HG03108 (cell line): ENCODE results near the gene TPI1.

Experiments
- ATAC-seq: cut with Tn5 transposase; IDR thresholded peaks from one replicate; pipeline ENCODE4 v1.9.1; 2021; ENCODE audit warnings: moderate library complexity; ENCODE audit not compliant: unreplicated experiment

Gene TPI1

DNA sequence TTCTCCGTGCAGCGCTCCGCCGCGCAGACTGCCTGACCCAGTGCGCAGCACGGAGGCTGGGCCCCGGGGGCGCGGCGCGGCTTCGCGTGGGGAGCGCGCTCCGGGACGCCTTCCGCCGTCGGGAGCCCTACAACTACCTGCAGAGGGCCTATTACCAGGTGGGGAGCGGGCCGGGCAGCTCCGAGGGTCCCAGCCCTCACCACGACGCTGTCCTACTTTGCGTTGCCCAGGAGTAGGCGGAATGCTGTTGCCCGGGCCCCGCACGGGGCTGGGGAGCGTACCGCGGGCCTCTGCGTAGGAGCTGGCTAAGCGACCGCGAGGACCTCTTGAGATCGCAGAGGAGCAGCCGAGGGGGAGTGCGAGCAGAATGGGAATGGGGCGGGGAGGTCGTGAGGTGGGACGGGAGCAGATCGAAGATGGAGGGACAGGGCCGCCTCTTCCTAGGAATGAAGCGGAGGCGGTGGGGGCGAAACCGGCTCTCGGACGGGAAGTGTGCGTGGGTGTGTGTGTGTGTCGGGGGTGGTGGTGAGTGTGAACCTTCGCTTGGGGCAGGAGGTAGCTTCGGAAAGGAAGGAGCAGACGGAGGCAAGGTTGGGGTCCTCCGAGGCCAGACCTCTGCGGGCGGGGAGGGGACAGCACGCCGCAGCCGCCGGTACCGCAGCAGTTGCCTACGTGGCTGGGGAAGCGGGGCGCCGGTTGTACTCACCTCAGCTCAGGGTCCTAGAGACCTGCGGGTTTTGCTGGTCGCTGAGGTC, 38.4 kb upstream of the TPI1 start:
- ATAC-seq: no peak

- ATAC-seq: no peak
These were observed 37.7 kb upstream of the TPI1 start for GRCh38 chr12:6829536-6830220.

- ATAC-seq: no peak
These were observed 36.9 kb upstream of the TPI1 start for GRCh38 chr12:6830286-6830890.

- ATAC-seq: no peak
These were observed 36.3 kb upstream of the TPI1 start for GRCh38 chr12:6830999-6831398.

DNA sequence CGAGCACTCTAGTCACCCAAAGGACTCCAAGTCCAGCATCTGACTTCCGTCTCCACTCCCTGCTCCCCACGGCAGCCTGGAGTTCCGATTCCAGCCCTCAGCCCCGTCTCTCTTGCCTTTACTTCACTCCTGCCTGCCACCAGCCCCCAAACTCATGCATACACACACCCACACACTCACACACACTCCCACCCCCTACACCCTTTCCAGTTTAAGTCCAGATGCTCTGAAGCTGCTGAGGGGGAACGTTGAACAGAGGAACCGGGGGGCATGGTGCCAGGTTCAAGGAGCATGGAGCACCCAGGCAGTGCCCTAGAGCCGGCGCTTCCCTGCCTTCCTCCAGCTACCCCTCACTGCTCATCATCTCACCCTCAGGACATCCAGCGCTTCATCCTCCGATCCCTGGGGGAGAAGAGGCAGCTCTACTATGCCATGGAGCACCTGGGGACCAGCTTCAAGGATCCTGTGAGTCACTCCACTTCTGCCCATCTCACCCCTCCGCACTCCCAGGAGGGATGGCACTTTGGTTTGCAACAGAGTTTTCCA, 35.8 kb upstream of the TPI1 start:
- no peak for ATAC-seq

GRCh38 chr12:6832125-6832524, 35.2 kb upstream of the TPI1 start:
- no peak for ATAC-seq

GRCh38 chr12:6833189-6833890, 34.0 kb upstream of the TPI1 start:
- no peak for ATAC-seq

GRCh38 chr12:6834254-6834653, 33.1 kb upstream of the TPI1 start:
- no peak for ATAC-seq

DNA sequence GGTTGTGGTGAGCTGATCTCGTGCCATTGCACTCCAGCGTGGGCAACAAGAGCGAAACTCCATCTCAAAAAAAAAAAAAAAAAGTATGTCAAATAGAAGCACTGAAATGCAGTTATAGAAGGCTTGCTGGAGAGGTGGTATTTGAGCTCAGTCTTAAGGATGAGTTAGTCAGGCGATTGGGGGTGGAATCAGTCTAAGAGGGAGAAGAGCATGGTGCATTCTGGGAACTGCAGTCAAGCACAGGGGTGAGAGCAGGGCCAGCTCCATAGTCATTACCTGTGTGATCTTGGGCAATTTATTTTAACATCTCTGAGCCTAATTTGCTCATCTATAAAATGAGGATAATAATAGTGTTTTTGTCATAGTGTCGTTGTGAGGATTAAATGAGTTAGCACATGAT, 32.5 kb upstream of the TPI1 start:
- no peak for ATAC-seq

GRCh38 chr12:6836851-6837250, 30.5 kb upstream of the TPI1 start:
- no peak for ATAC-seq

- ATAC-seq: no peak
These were observed 29.8 kb upstream of the TPI1 start for GRCh38 chr12:6837370-6838060.

GRCh38 chr12:6838854-6839253, 28.5 kb upstream of the TPI1 start:
- ATAC-seq: no peak

GRCh38 chr12:6839482-6840201, 27.7 kb upstream of the TPI1 start:
- no peak for ATAC-seq

DNA sequence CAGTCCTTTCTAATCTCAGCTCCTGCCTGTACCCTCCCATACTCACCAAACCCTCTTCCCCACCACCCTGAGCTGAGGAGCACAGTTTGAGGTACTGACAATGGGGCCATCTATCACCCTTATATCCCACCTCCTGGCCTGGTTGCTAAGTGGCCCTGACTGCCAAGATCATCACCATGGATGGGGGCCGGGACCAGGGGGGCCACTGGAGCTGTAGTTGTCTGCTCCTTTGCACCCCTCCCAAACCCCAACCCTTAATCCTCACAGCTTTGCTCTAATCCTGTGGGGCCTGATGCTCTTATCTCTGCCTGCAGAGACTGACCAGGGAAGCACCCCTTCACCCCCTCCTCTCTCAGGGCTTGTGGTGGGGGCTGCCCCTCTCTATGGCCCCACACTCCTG, 27.0 kb upstream of the TPI1 start:
- no peak for ATAC-seq

DNA sequence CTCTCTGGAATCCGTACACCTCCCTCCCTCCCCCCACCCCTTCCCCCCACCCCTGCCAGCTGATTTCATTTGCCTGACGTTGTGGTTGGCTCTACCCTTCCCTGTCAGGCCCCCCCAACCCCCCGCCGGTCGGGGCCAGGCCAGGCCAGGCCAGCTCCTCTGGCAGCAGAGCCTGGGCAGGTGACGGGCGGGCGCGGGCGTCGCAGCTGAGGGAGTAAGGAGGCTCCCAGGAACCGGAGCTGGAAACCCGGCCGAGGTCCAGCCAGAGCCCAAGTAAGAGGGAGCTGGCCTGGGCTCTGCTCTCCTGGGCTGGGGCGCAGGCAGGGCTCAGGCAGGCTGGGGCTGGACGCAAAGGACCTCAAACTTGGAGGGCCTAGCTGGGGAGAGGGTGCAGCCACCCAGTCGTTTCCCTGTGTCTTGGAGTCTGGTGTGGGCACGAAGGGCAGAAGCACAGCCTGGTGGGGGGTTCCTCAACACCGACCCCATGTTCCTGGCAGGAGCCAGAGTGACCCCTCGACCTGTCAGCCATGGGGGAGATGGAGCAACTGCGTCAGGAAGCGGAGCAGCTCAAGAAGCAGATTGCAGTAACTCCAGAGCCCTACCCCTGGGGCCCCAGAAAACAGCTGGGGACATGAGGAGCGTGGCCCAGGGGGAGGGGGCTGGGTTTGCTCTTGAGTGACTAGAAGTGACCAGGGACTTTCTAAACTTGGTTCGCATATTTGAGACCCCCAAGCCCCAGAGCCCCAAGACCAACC, 26.4 kb upstream of the TPI1 start, which contains the start of gene GNB3:
Gene GNB3, plus strand, starts transcription at position 165 of the 755 bp plus-strand sequence. Its CDS starts 363 bp downstream, at position 528.
- ATAC-seq: no peak

DNA sequence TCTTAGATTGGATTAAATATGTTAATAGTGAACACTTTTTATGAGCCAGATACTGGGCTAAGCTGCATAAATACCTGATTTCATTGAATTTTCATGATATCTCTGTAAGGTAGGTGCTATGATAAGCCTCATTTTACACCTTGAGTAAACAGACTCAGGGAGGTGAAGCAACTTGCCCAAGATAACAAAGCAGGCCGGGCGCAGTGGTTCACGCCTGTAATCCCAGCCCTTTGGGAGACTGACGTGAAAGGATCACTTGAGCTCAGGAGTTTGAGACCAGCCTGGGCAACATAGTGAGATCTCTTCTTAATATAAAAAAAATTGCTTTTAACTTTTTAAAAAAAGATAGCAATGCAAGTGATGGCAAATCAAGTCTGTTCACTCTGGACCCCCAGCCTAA, 25.3 kb upstream of the TPI1 start:
- no peak for ATAC-seq

DNA sequence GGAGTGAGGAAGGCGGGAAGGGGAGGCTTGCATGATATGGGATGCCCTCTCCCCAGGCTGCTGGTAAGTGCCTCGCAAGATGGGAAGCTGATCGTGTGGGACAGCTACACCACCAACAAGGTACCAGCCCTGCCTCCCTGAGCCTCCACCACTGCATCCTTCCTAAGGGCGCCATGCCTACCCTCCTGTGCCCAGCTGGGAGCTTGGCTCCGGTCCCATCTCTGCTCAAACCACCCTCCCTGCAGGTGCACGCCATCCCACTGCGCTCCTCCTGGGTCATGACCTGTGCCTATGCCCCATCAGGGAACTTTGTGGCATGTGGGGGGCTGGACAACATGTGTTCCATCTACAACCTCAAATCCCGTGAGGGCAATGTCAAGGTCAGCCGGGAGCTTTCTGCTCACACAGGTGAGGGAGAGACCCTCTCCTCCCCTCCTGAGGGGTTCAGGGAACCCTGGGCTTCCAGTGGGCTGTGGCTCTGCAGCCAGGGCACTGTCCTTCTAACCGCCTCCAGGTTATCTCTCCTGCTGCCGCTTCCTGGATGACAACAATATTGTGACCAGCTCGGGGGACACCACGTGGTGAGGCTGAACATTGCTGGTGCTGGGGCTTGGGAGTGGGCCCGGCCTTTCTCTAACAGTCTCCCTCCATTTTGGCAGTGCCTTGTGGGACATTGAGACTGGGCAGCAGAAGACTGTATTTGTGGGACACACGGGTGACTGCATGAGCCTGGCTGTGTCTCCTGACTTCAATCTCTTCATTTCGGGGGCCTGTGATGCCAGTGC, 24.0 kb upstream of the TPI1 start:
- ATAC-seq: no peak

GRCh38 chr12:6845395-6845794, 21.9 kb upstream of the TPI1 start:
- ATAC-seq: no peak
